ENCODE measurements around the gene TP53RK.

TP53RK gene

GRCh38 chr20:46657137-46657536 lies 32.1 kb downstream of the TP53RK start:
- DNase-seq: no peak

DNA sequence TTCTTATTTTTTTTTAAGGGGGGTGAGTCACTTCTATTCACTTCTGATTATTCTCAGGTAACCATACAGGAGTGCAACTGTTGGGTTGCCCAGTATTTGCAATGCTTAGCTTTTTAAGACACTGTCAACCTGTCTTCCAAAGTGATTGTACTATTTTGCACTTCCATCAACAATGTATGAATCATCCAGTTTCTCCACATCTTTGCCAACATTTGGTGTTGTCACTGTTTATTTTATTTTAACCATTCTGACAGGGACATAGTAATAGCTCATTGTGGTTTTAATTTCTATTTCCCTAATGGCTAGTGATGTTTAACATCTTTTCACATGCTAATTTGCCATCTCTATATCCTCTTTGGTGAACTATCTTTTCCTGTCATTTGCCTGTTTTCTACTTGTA lies 36.5 kb downstream of the TP53RK start:
- DNase-seq: no peak

DNA sequence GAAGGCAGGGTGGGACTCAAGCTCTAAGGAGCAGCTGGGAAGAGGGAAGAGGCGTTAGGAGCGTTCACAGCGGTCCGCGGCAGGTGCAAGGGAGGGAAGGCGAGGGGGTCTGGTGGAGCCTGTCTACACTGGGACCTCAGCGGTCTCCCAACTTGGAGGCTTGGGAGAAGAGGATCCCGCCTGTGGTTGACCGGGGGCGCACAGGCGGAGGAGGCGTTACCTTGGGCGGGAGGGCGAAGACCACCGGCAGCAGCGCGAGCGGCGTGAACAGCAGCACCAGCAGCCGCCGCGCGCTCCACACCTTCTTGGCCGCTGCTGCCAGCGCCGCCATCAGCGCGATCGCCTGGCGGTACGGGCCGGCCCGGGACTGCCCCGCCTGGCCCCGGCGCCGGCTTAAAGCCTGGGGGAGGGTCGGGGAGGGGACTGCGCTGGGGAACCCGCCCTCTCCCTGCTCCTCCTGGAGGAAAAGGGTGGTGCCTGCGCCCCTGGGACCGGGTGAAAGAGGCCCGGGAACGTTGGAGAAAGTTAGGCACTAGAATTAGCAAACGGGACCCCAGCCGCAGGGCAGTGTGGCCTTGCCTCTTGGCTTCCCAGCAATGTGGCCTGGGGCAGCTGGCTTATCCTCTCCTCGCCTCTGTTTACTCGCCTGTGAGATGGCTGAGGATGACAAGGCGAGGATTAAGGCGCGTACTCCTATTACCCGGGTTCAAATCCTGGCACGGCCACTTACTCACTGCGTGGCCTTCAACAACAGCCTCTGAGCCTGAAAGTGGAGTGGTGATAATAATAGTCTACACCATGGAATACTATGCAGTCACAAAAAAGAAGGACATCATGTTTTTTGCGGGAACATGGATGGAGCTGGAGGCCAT lies 37.9 kb downstream of the TP53RK start, which contains the start of gene SLC13A3:
Gene SLC13A3, minus strand, starts transcription at position 369 of the 872 bp plus-strand sequence. Its CDS starts 38 bp downstream, at position 331.
- DNase-seq: no peak

GRCh38 chr20:46650575-46651090 lies 38.6 kb downstream of the TP53RK start:
- no peak for DNase-seq

DNA sequence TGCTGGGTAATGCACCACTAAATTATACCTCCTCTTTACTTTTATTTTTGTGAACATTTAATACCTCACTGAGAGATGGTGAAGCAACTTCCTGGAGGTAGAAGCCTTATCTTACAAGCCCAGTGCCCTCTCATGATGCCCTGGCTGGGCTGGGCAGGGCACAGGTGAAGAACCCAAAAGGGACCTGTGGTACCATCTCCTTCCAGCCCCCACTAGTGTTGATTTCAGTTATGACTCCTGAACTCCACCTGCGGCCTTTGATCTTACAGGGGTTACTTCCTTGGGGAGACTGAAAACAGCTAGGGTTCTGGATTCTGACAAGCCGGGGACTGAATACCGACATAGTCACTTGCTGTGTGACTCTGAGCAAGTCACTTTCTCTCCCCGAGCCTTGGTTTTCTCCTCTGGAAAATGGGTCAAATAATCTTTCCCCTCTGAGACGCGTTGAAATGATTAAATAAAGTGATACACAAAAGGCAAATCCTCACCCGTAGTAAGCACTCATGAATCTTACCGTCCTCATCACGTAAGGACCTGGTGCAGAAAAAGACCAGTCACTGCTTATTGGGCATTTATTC lies 39.2 kb downstream of the TP53RK start:
- no peak for DNase-seq

GRCh38 chr20:46649650-46649949 lies 39.6 kb downstream of the TP53RK start:
- DNase-seq: no peak

GRCh38 chr20:46648903-46649649 lies 40.2 kb downstream of the TP53RK start:
- no peak for DNase-seq

DNA sequence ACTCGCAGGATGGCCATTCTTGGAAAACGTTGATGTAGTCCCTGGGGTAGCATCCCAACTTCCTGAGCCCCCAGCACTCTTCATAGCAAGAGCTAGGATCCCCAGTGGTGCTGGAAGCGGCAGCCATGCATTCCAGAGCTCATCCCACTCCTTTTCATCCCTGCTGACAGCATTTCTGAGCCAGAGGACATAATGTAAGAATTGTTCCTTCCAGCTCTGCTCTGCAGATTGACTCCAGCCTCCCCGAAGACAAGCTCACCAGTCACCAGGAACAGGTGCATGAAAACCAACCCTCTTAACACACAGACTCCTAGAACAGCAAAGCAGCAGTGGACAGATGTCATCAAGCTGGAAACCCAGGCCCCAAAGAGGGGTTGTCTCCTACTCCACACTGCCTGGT lies 41.8 kb downstream of the TP53RK start:
- no peak for DNase-seq

DNA sequence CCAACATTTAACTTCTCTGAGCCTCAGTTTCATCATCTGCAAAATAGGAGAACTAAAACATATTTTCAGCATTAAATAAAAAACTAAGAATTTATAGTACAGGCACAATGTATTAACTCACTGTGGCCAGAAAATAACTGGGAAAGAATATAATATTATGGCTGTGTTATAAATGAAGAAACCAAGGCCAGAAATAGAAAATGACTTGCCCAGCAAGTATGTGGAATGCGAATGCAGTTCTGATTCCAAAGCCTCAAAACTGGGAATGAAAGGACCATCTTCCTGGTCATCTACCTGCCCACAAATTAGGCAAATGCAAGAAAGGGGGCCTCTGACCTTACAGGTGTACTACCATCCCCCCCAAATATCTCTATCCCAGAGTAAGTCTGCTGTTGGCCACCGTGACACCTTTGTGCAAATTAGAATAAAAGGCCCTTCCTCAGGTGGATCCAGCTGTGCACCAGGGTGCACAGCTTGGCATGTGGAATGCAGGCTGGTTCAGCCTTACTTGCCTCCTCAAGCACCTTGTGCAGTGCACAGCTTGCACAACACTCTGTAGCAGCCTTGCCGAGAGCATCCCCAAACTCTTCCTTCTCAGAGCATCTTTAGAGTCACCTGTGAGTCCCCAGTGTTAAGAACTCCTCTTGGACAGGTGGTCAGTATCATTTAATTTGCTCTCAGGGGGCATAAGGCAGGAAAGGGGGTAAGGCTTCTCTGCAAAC lies 42.4 kb downstream of the TP53RK start:
- DNase-seq: no peak

GRCh38 chr20:46646122-46646521 lies 43.1 kb downstream of the TP53RK start:
- no peak for DNase-seq

- DNase-seq: no peak
These were observed 44.5 kb downstream of the TP53RK start for GRCh38 chr20:46644733-46645132.

- DNase-seq: no peak
These were observed 45.1 kb downstream of the TP53RK start for GRCh38 chr20:46644160-46644559.

DNA sequence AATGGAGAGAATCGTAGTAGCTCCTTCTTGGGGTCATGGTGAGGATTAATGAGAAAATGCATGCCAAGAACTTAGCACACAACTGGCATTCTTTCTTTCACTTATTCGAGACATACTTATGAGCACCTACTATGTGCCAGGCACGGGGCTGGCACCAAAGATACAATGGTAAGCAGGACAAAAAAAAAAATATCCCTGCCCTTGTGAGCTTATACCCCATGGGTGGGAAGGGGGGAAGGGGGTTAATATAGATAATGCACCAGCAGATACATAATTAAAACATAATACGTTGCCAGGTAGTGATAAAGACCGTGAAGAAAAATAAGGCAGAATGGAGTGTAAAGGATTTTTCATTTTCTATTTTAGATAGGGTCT lies 46.3 kb downstream of the TP53RK start:
- DNase-seq: no peak

DNA sequence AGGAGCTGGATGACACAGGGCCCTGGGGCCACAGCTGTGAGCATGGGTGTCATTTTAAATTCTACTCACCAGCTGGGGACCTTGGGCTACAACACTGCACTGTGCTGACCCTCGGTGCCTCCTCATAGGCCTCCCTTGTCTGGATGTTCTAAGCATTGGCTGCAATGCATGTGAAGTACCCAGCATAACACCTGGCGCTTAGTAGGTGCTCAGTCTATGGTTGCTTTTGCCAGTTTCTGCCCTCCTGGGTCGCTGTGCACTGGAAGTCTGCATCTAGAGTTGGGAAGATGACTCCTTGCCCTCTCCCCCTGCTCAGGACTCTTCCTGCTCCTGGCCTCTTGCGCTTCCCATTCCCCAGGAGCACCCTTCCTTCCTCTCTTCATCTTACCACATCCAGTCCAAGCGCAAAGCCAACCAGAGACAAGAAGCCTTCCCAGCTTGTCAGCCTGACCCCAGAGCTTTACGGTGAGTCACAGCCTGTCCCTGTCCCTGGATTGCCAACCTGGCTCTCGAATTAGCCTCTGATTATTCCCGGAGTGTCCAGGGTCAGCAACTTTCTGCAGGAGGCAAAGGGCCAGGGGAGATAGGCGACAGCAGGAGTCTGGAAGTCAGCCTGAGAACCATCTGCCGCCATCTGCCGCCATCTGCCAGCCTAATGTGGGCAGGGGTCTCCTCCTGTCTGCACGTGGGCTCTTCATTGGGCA lies 46.8 kb downstream of the TP53RK start:
- no peak for DNase-seq

DNA sequence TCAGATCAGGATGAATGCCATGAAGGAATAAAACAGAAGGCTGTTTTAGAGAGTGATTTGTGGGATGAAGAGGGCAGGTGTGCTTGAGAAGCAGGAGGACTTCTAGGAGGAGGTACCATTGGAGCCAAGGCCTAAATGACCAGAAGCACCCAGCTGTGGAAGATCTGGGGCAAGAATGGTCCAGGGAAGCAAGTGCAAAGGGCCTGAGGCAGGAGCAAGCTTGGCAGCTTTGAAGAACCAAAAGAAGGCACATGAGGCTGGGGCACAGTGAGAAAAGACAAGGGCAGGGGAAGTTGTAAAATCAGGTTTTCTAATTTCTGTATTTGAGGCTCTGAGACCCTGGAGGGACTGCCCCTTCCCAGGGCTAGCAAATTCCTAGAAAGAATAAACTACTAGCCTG lies 47.8 kb downstream of the TP53RK start:
- no peak for DNase-seq

- no peak for DNase-seq
These were observed 48.5 kb downstream of the TP53RK start for GRCh38 chr20:46640536-46641311.

DNA sequence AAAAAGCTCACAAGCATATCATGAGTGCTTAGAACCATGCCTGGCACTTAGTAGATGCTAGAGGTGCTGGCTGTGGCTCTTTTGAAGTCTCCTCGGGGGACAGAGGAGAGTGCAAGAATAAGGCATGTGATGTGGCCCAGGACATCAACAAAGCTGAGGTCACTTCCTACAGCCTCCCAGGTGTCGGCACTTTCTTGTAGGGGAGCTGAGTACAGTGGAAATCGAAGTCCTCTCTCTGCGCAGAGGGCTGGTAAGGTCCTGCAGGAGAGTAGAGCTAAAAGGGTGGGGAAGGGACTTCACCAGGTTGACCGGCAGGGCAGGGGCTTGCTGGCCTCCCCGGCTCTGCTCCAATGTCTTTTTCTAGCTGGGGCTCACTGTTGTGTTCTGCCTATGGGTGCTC lies 49.2 kb downstream of the TP53RK start:
- DNase-seq: no peak

- DNase-seq: no peak
These were observed 49.7 kb downstream of the TP53RK start for GRCh38 chr20:46639587-46639986.

DNA sequence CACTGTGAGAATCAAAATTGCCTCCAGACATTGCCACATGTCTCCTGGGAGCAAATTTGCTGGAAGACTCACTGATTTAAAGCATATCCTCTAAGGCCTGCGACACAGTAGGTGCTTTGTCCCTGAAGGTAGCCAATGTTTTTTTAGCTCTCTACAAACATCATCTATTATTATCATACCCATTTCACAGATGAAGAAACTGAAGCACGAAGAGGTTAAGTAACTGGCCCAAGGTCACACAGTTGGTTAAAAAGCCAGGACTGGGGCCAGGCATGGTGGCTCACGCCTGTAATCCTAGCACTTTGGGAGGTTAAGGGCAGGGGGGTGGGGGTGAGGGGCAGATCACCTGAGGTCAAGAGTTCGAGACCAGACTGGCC lies 50.4 kb downstream of the TP53RK start:
- no peak for DNase-seq

DNA sequence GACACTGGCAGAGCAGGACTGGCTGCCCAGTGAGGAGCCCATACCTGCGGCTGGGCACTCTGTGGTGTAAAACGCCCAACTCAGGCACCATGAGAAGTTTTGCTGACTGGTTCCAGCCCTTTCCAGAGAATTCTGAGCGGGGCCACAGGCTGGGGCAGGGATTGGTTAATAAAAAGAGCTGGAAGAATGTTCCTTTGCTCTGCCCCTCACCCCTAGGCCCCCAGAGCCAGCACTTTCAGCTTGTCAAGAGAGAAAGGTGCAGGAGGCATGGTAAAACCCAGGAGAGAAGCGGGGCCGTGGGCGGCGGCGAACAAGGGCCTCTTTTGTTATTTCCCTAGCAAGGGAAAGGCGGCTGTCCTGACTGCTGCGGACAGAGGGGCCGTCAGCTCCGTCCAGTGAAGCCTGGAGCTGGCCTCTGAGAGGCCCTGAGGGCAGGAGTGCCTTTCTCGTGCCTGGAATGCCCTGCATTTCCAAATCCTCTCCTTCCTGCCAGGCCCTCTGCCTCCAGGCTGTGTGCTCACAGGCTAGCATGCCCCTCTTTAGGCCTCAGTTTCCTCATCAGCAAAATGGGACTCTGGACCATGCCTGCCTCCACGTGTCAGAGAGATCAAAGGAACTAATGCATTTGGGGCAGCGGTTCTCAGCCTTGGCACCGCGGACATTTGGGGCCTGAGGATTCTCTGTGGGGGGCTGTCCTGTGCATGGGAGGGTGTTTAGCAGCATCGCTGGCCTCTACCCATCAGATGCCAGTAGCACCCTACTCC lies 50.9 kb downstream of the TP53RK start:
- DNase-seq: no peak
